ENCODE results near the gene GP1BB.

The GP1BB gene

DNA sequence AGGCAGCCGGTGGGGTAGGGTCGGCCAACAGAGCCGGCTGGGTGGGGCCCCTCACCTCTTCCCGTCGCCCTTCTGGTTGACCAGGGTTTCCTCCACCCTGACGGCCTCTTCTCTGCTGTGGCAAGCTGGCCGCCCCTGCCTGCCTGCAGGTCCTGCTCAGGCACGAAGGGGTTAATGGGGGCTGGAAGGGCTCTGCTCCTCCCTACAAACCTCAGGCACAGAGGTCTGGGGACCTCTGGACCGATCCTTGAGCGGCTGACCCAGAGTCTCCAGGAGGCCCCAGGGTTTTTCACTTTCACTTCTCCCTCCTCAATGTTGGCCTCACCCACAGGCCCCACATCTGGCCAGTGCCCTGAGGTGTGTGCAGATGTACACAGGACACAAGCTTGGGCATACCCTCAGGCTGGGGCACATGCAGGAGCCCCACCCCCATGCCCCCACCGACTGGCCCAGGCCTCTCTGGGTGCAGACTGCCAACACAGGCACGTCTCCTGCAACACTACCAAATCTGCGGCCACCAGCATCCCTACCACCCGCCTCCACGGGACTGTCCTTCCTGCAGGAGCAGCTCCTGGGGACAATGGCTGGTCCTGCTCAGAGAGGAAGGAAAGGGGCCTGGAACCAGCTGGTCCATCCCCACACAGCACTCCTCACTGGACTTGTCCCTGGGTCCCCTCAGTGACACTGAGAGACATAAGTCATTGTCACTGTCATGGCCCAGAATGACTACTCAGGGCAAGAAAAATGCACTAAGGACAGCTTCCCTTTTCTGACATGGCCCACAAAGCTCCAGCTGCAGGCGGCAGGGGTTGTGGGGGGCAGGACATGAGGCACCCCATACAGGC lies 34.0 kb downstream of the GP1BB start:
- H3K4me2 ChIP-seq (ENCODE audit: insufficient read depth, low read length): no peak overlapping the region
- no peak for ATAC-seq (ENCODE audit: insufficient read depth, low read depth)
- H3K4me1 ChIP-seq (ENCODE audit: insufficient read depth, low read length): no peaks in the 10 kb centered on the region
- H3K9ac ChIP-seq (ENCODE audit: low read depth, low read length): no peak overlapping the region
- no peak overlapping the region for H3K4me3 ChIP-seq (ENCODE audit: low read depth in 1 of 2, low read length in 2 of 2)
- H3K36me3 ChIP-seq (ENCODE audit: insufficient read depth, low read length): no peaks in the 10 kb centered on the region
- peaks cover 4% of the 10 kb centered on the region; the same call in 1 of the 2 replicates for H4K20me1 ChIP-seq (ENCODE audit: insufficient read depth, low read length)
- H3K27me3 ChIP-seq (ENCODE audit: insufficient read depth, low read length, poor library complexity): no peaks in the 10 kb centered on the region
- TF ChIP-seq EZH2 (IDR thresholded peaks at IDR 0.05; ENCODE audit: borderline replicate concordance, low read depth, low read length, severe bottlenecking): no peak
- TF ChIP-seq, protein P1, sequence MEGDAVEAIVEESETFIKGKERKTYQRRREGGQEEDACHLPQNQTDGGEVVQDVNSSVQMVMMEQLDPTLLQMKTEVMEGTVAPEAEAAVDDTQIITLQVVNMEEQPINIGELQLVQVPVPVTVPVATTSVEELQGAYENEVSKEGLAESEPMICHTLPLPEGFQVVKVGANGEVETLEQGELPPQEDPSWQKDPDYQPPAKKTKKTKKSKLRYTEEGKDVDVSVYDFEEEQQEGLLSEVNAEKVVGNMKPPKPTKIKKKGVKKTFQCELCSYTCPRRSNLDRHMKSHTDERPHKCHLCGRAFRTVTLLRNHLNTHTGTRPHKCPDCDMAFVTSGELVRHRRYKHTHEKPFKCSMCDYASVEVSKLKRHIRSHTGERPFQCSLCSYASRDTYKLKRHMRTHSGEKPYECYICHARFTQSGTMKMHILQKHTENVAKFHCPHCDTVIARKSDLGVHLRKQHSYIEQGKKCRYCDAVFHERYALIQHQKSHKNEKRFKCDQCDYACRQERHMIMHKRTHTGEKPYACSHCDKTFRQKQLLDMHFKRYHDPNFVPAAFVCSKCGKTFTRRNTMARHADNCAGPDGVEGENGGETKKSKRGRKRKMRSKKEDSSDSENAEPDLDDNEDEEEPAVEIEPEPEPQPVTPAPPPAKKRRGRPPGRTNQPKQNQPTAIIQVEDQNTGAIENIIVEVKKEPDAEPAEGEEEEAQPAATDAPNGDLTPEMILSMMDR (IDR thresholded peaks at IDR 0.05; ENCODE audit: borderline replicate concordance, extremely low read depth, low read length, poor library complexity, severe bottlenecking): no peak
- no peaks in the 10 kb centered on the region for H3K79me2 ChIP-seq (ENCODE audit: insufficient read depth, low read length)
- H3K9me3 ChIP-seq (ENCODE audit: insufficient read depth, low read length, severe bottlenecking): no peaks in the 10 kb centered on the region
- no peak overlapping the region for H2AFZ ChIP-seq (ENCODE audit: low read depth, low read length)
- DNase-seq: no peak
- H3K27ac ChIP-seq (ENCODE audit: low read length): no peak overlapping the region

DNA sequence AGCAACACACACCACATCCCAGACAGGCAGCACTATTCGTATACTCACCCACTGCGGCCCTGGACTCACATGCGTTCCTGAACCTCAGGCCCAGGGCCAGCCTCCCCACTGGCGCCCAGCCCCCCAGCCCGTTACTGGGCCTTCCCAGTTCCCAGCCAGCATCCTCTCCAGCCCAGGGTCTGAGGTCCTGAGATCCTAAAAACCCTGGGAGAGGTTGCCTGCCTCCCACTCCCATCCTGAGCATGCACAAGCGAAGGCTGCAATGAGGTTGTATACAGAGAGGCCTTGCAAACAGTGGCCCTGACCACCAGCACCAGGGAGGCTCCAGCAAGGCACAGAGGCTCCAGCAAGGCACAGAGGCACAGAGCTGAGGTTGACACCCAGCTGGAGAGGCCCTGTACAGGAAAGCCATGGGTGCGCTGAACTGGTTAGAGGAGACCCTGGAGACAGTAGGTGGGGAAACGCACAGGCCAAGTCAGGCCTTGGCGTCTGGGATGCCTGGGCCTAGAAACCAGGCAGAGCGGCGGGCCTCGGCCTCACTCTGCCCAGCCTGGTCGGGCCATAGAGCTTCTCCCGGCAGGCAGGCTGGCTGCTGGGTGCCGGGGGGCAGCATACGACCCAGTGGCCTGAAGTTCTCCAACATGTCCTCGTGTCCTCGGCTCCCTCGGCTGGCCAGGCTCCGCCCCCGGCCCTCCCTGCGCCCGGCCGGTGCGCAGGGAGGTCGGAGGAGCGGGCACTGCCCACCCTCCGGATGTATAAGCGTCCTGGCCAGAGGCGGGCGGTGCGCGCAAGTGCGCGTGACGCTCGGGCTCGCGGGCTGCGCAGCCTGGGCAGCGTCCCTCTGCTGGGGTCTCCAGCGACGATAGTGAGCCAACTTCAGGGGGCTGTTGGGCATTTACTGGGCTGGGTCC lies 34.9 kb downstream of the GP1BB start:
- no peaks in the 10 kb centered on the region for H3K79me2 ChIP-seq (ENCODE audit: insufficient read depth, low read length)
- H3K9me3 ChIP-seq (ENCODE audit: insufficient read depth, low read length, severe bottlenecking): no peaks in the 10 kb centered on the region
- H4K20me1 ChIP-seq (ENCODE audit: insufficient read depth, low read length): peaks cover 4% of the 10 kb centered on the region; the same call in 1 of the 2 replicates
- no peaks in the 10 kb centered on the region for H3K4me1 ChIP-seq (ENCODE audit: insufficient read depth, low read length)
- H3K36me3 ChIP-seq (ENCODE audit: insufficient read depth, low read length): no peaks in the 10 kb centered on the region
- DNase-seq (no peak), ATAC-seq (ENCODE audit: insufficient read depth, low read depth) (no peak)
- H3K9ac ChIP-seq (ENCODE audit: low read depth, low read length): no peak overlapping the region
- H3K4me2 ChIP-seq (ENCODE audit: insufficient read depth, low read length): no peak overlapping the region
- no peak overlapping the region for H3K27ac ChIP-seq (ENCODE audit: low read length)
- no peaks in the 10 kb centered on the region for H3K27me3 ChIP-seq (ENCODE audit: insufficient read depth, low read length, poor library complexity)
- H3K4me3 ChIP-seq (ENCODE audit: low read depth in 1 of 2, low read length in 2 of 2): no peak overlapping the region
- no peak overlapping the region for H2AFZ ChIP-seq (ENCODE audit: low read depth, low read length)
- TF ChIP-seq EZH2 (IDR thresholded peaks at IDR 0.05; ENCODE audit: borderline replicate concordance, low read depth, low read length, severe bottlenecking): no peak
- TF ChIP-seq, protein P1 (IDR thresholded peaks at IDR 0.05; ENCODE audit: borderline replicate concordance, extremely low read depth, low read length, poor library complexity, severe bottlenecking): no peak

DNA sequence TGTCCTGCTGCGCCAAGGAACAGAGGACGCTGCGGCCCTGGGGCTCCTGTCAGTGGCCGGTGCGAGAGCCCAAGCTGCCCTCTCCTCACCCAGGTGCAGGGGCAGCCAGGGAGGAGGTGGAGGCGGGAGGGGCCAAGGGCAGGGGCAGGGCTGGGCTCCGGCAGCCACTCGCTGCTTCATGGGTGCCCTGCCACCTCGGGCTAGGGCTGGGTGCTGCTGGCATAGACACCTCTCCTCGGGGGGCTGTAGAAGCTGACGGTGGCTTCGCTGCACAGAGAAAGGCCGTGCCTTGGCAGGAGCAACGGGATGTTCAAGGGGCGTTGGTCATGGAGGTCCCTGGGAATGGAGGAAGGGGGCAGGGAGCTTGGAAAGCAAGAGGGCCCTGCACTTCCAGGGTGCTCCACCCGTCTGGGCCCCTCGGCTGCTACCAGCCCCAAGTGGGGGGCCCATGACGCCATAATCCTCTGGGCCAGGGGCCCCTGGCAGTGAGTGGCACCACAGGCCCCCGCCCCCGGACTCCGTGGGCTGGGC lies 35.6 kb downstream of the GP1BB start:
- H3K4me2 ChIP-seq (ENCODE audit: insufficient read depth, low read length): no peak overlapping the region
- no peak overlapping the region for H3K27ac ChIP-seq (ENCODE audit: low read length)
- H2AFZ ChIP-seq (ENCODE audit: low read depth, low read length): no peak overlapping the region
- no peaks in the 10 kb centered on the region for H3K27me3 ChIP-seq (ENCODE audit: insufficient read depth, low read length, poor library complexity)
- ATAC-seq (ENCODE audit: insufficient read depth, low read depth) (no peak), DNase-seq (no peak)
- no peaks in the 10 kb centered on the region for H3K9me3 ChIP-seq (ENCODE audit: insufficient read depth, low read length, severe bottlenecking)
- H3K79me2 ChIP-seq (ENCODE audit: insufficient read depth, low read length): no peaks in the 10 kb centered on the region
- H4K20me1 ChIP-seq (ENCODE audit: insufficient read depth, low read length): no peaks in the 10 kb centered on the region
- no peaks in the 10 kb centered on the region for H3K36me3 ChIP-seq (ENCODE audit: insufficient read depth, low read length)
- no peaks in the 10 kb centered on the region for H3K4me1 ChIP-seq (ENCODE audit: insufficient read depth, low read length)
- no peak for TF ChIP-seq EZH2 (IDR thresholded peaks at IDR 0.05; ENCODE audit: borderline replicate concordance, low read depth, low read length, severe bottlenecking)
- TF ChIP-seq, protein P1 (IDR thresholded peaks at IDR 0.05; ENCODE audit: borderline replicate concordance, extremely low read depth, low read length, poor library complexity, severe bottlenecking): no peak
- H3K4me3 ChIP-seq (ENCODE audit: low read depth in 1 of 2, low read length in 2 of 2): no peak overlapping the region
- no peak overlapping the region for H3K9ac ChIP-seq (ENCODE audit: low read depth, low read length)

Measured in DND-41 (cell line).